SK-N-SH treated with all-trans-retinoic acid at 6 μM for 48 hours (cell line): ENCODE measurements around the gene ADAMTSL1.

Experiments
- CSDC2 ChIP-seq: fragments of 250-450 bp; sonication (Bioruptor Pico); IDR thresholded peaks from 2 replicates; pipeline ENCODE4 v1.5.0; 2020; ENCODE audit warnings: mild to moderate bottlenecking, moderate library complexity
- ESRRG ChIP-seq: fragments of 250-450 bp; sonication (Bioruptor Pico); IDR thresholded peaks from 2 replicates; pipeline ENCODE4 v1.6.1; 2021; ENCODE audit warnings: mild to moderate bottlenecking
- GLIS3 ChIP-seq: fragments of 250-450 bp; sonication (Bioruptor Pico); IDR thresholded peaks from 2 replicates; pipeline ENCODE4 v1.5.0; 2020; ENCODE audit warnings: mild to moderate bottlenecking, moderate library complexity
- RARB ChIP-seq: fragments of 250-450 bp; sonication (Bioruptor Pico); IDR thresholded peaks from 2 replicates; pipeline ENCODE4 v1.8.0; 2021; ENCODE audit warnings: mild to moderate bottlenecking, moderate library complexity
- SNAI2 ChIP-seq: fragments of 250-450 bp; sonication (Bioruptor Pico); IDR thresholded peaks from 2 replicates; pipeline ENCODE4 v1.5.0; 2020; ENCODE audit warnings: mild to moderate bottlenecking, moderate library complexity
- TCF4 ChIP-seq: fragments of 250-450 bp; sonication (Bioruptor Pico); IDR thresholded peaks from 2 replicates; pipeline ENCODE4 v1.8.0; 2021; ENCODE audit warnings: mild to moderate bottlenecking, moderate library complexity, borderline replicate concordance
- ZFP3 ChIP-seq: fragments of 250-450 bp; sonication (Bioruptor Pico); IDR thresholded peaks from 2 replicates; pipeline ENCODE4 v1.5.0; 2020; ENCODE audit warnings: mild to moderate bottlenecking, moderate library complexity
- ZFP30 ChIP-seq: fragments of 450-650 bp; formaldehyde crosslinking; IDR thresholded peaks from 2 replicates; pipeline ENCODE4 v1.5.0; 2022; ENCODE audit warnings: mild to moderate bottlenecking, moderate library complexity
- ZNF8 ChIP-seq: fragments of 450-650 bp; formaldehyde crosslinking; IDR thresholded peaks from 2 replicates; pipeline ENCODE4 v1.5.0; 2020; ENCODE audit warnings: mild to moderate bottlenecking, moderate library complexity
- TF ChIP-seq, protein P1 (sequence below): fragments of 250-450 bp; sonication (Bioruptor Pico); IDR thresholded peaks from 2 replicates; pipeline ENCODE4 v1.5.1; 2020; ENCODE audit warnings: low read depth, mild to moderate bottlenecking, moderate library complexity
- TF ChIP-seq, protein P2 (sequence below): fragments of 250-450 bp; sonication (Bioruptor Pico); IDR thresholded peaks from 2 replicates; pipeline ENCODE4 v1.8.0; 2020; ENCODE audit warnings: mild to moderate bottlenecking, moderate library complexity, borderline replicate concordance
- TF ChIP-seq, protein P3 (sequence below): fragments of 250-450 bp; sonication (Bioruptor Pico); IDR thresholded peaks from 2 replicates; pipeline ENCODE4 v1.5.0; 2020; ENCODE audit warnings: mild to moderate bottlenecking, moderate library complexity

DNA sequence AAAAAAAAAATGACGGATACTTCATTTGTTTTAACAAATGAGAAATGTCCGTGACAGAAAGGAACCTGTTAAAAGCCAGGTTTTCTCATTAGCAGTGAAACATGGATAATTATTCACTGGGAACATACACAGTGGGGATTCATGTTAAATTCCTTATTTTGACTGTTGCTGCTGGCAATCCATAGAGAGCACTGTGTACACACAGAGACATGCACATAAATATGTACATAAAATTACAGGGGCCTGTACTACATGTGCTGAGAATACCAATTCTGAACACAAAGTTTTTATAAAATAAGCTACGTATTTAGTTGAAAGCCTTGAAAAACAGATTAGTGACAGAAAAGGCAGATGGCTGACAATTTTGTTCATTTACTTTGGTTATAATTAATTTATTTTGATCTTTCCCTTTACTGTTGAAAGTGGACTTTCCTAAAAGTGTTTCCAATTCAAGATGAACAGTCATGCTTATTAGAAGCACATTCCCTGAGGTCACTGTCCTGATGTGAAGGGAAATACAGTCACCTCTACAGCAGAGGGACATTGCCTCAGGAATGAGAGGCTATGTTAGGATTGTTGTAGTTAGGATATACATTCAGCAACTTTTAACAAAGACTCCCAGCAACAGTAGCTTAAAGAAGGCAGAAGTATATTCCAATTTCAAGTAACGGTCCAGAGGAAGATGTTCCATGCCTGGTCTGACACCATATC lies 392.3 kb downstream of the ADAMTSL1 start:
- TF ChIP-seq SNAI2 (CRISPR knock-in tag) (no peak), ESRRG (CRISPR knock-in tag) (no peak), CSDC2 (CRISPR knock-in tag) (no peak), GLIS3 (CRISPR knock-in tag) (no peak), ZNF8 (CRISPR knock-in tag) (no peak), RARB (CRISPR knock-in tag) (no peak), ZFP3 (CRISPR knock-in tag) (no peak), TCF4 (no peak), ZFP30 (CRISPR knock-in tag) (no peak)
- TF ChIP-seq, protein P1, sequence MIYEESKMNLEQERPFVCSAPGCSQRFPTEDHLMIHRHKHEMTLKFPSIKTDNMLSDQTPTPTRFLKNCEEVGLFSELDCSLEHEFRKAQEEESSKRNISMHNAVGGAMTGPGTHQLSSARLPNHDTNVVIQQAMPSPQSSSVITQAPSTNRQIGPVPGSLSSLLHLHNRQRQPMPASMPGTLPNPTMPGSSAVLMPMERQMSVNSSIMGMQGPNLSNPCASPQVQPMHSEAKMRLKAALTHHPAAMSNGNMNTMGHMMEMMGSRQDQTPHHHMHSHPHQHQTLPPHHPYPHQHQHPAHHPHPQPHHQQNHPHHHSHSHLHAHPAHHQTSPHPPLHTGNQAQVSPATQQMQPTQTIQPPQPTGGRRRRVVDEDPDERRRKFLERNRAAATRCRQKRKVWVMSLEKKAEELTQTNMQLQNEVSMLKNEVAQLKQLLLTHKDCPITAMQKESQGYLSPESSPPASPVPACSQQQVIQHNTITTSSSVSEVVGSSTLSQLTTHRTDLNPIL (CRISPR knock-in tag), result no peak
- TF ChIP-seq, protein P2, sequence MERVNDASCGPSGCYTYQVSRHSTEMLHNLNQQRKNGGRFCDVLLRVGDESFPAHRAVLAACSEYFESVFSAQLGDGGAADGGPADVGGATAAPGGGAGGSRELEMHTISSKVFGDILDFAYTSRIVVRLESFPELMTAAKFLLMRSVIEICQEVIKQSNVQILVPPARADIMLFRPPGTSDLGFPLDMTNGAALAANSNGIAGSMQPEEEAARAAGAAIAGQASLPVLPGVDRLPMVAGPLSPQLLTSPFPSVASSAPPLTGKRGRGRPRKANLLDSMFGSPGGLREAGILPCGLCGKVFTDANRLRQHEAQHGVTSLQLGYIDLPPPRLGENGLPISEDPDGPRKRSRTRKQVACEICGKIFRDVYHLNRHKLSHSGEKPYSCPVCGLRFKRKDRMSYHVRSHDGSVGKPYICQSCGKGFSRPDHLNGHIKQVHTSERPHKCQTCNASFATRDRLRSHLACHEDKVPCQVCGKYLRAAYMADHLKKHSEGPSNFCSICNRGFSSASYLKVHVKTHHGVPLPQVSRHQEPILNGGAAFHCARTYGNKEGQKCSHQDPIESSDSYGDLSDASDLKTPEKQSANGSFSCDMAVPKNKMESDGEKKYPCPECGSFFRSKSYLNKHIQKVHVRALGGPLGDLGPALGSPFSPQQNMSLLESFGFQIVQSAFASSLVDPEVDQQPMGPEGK (CRISPR knock-in tag), result no peak
- TF ChIP-seq, protein P3, sequence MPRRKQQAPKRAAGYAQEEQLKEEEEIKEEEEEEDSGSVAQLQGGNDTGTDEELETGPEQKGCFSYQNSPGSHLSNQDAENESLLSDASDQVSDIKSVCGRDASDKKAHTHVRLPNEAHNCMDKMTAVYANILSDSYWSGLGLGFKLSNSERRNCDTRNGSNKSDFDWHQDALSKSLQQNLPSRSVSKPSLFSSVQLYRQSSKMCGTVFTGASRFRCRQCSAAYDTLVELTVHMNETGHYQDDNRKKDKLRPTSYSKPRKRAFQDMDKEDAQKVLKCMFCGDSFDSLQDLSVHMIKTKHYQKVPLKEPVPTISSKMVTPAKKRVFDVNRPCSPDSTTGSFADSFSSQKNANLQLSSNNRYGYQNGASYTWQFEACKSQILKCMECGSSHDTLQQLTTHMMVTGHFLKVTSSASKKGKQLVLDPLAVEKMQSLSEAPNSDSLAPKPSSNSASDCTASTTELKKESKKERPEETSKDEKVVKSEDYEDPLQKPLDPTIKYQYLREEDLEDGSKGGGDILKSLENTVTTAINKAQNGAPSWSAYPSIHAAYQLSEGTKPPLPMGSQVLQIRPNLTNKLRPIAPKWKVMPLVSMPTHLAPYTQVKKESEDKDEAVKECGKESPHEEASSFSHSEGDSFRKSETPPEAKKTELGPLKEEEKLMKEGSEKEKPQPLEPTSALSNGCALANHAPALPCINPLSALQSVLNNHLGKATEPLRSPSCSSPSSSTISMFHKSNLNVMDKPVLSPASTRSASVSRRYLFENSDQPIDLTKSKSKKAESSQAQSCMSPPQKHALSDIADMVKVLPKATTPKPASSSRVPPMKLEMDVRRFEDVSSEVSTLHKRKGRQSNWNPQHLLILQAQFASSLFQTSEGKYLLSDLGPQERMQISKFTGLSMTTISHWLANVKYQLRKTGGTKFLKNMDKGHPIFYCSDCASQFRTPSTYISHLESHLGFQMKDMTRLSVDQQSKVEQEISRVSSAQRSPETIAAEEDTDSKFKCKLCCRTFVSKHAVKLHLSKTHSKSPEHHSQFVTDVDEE, result no peak
